SKM-1 treated with dmso at 0.1 percent for 144 hours (cell line): ENCODE measurements around the gene FOXN3.
A peak's percentile ranks its signal among the peaks of the same experiment; 100 is the strongest.
"Not testable (repeated sequence)": the region's sequence is repeated elsewhere in the genome, so short reads cannot be mapped to it uniquely, and the experiment has no call there.

Experiments
- DNase-seq: peaks from one replicate; lab custom pipeline; 2025; ENCODE audit not compliant: unreplicated experiment; lab: John Stamatoyannopoulos, UW

The FOXN3 gene

GRCh38 chr14:89307409-89307808 is 109.6 kb downstream of the FOXN3 start:
- no peak for DNase-seq

GRCh38 chr14:89304972-89305703 is 111.9 kb downstream of the FOXN3 start:
- no peak for DNase-seq

DNA sequence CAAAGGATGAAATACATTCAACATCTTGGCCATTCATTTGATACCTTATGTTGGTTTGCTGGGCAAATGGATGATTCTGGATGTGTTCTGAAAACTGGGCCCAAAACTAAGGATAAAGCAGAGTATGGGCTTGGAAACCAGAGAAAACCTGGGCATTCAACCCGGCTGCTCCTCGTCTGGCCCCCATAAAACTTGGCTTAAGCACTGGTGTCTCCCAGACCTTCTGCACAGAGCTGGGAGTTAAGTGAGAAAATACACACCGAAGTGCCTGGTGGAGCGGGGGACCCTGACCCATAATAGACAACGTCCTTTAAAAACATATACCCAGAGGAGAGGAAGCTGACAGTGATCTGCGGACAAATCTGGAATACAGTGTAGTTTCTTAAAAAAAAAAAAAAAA is 112.5 kb downstream of the FOXN3 start:
- DNase-seq = no peak

DNA sequence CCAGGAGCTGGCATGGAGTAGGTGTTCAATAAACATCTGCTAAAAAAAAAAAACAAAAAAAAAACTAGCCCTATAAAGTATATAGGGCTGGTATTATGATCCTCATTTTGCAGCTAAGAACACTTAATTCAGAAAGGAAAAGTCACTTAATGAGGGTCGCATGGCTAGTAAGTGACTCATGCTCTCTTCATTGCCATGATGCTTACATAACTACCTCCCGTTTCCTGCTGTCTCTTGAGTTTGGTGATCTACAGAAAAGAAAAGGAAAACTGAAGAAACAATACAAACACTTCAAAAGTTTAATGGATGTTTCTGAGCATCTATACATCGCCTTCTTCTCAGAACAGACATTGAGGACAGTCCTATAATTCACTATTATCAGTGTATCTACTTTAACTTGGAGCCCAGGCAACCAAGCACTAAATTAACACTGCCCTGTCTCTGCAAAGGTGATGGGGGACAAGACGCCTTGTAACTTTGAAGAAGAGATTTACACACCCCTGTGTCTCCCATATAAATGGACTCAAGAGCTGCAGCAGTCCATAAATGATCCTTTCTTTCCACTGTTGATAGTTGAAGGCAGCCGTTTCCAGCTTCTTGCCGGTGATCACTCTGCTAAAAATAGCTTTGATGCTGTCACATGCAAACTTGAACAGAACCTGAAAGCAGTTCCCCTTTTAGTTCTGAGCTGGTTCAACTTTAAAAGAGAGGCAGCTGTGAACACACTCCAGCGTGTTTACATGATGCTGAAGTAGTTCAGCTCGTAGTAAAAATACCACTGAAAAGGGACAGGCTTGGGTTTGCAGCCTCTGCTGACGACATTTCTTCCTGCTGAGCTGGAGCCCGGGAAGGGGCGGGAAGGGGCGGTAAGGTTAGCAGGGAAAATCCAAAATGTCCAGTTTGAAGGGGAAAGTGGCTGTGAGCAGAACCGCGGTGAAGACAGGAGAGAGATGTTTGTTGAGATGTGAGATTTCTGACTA is 113.3 kb downstream of the FOXN3 start:
- peak; percentile 70 for DNase-seq

DNA sequence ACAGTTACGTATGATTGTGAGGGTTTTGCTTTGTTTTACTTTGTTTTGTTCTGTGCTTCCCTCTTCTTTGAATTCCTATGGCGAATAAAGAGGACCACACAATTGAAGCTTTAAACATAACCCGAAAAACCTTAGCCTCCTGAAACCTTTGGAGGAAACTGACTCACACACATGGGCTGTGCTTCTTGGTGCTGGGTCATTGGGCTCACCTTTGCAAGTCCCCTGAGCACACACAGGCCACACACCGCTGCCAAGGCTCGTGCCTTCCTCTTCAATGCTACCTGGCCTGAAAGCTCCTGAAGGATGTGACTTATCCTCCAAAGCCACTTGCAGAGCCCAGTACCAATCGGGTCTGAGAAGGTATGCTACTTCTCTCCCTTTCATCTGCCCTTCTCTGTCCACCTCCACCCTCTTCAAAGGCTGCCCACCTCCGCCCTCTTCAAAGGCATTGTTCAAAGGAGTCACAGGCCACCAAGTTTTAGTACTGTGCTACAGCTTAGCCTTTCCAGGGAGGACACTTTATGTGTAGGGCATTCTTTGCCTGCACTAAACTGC is 114.6 kb downstream of the FOXN3 start:
- DNase-seq = no peak

DNA sequence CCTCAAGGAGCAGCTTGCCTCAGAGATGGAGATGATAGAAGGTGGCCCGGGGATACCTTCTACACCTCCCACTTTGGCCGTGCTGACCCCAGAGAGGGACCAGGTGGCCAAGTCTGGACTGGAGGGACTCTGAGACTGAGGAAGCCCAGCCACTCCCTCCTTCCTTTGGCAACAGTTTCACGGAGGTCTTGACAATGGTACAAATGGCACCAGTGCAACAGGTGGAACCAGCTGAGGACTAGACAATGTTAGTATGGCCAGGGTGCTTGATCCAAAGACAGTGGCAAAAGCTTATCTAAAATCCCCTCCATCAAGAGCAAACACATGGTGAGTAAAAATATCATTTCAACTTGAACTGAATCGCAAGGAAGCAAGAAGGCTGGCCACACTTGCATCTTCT is 117.4 kb downstream of the FOXN3 start:
- DNase-seq = no peak

- DNase-seq = no peak
Observed at GRCh38 chr14:89298056-89298834, 118.8 kb downstream of the FOXN3 start.

DNA sequence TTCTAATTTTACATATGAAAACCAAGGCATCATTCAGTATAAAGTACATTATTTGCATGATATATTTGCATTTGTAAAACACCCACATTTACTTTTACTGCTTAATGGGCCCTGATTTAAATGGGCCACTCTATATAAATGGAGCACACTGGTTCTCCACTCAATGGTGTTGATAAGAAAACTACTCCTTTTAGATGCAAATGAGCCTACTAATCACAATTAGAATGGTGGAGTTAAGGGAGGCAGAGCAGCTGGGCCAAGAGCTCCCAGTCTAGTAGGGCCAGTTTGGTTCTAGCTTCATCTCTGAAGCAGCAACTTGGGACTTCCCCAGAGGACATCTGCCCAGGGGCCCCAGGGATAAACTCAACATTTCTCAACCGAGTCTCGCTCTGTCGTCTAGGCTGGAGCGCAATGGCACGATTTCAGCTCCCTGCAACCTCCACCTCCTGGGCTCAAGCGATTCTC is 120.7 kb downstream of the FOXN3 start:
- DNase-seq = no peak

- no peak for DNase-seq
Observed at GRCh38 chr14:89294872-89295271, 122.2 kb downstream of the FOXN3 start.

- DNase-seq = not testable (repeated sequence)
Observed at GRCh38 chr14:89294469-89294868, 122.6 kb downstream of the FOXN3 start.

- DNase-seq = no peak
Observed at GRCh38 chr14:89294060-89294459, 123.0 kb downstream of the FOXN3 start.

DNA sequence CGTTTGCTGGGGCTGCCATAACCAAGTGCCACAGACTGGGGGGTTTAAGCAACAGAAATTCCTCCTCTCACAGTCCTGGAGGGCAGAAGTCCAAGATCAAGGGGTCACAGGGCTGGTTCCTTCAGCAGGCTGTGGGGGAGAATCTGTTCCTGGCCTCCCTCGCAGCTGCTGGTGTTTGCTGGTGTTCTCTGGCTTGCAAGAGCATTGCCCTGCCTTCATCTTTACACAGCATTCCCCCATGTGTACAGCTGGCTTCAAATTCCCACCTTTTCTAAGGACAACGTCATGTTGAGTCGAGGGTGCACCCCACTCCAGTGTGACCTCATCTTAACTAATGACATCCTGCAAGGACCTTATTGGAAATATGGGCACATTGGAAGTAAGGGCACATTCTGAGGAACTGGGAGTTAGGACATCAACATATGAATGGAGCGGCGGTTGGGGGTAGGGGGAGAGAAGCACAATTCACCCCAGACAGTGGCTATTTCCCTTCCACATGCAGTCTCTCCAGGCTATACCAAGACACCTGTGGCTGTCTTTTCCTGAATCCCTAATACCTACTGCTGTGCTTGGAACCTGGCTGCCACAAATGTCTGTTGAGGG is 123.6 kb downstream of the FOXN3 start:
- DNase-seq = no peak

DNA sequence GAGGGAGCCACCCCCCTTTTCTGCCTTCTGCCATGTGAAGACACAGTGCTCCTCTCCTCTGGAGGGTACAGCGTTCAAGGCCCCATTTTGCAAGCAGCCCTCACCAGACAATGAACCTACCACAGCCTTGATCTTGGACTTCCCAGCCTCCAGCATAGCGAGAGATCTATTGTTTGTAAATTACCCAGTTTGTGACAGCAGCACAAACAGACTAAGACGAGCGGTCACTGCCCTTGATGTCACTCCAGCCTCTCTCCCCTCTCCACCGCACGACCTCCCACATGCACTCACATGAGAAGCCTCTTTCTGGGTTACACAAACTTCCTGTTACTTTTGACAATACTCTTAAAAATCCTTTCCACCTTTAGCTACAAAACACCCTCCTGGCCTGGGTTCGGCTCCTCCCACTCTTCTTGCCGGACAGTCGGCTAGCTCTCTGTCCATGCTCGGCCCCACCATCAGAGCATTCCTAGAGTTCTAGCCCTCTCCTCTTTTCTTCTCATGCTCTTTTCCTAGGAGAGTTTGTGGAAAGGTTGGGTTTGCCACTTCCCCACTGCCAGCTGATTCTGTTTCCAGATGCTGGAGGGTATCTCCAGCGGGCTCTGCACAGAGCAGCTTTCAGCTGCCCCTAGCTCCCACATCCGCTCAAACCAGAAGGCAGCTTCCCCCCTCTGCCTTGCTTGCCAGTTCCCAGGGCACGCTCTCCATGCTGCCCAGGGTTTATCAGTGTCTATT is 124.3 kb downstream of the FOXN3 start:
- no peak for DNase-seq

DNA sequence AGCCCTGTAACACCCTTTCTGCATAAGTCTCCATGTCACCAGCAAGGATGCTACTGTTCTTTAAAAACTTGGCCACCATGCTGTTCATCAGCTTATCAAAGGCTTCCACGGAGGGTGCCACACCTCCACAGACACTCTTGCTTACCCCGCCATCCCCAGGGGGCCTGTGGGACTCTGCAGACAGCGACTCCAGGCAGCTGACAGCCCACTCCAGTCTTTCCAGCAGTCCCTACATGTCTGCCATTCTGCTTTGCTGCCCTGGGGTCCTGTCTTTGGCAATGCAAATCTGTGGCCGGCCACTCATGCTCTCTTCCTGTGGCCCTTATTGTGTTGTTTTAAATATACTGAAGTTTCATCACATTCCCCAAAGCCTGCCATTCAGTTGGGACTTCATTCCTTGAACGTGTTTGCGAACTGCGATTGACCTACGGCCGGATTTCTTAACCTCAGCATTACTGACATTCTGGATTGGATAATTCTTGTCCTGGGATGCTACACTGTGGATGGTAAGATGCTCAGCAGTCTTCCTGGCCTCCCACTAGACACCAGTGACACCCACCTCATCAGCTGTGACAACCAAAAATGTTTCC is 125.6 kb downstream of the FOXN3 start:
- DNase-seq = no peak

- no peak for DNase-seq
Observed at GRCh38 chr14:89290813-89291212, 126.2 kb downstream of the FOXN3 start.

- DNase-seq = no peak
Observed at GRCh38 chr14:89289477-89289876, 127.6 kb downstream of the FOXN3 start.

DNA sequence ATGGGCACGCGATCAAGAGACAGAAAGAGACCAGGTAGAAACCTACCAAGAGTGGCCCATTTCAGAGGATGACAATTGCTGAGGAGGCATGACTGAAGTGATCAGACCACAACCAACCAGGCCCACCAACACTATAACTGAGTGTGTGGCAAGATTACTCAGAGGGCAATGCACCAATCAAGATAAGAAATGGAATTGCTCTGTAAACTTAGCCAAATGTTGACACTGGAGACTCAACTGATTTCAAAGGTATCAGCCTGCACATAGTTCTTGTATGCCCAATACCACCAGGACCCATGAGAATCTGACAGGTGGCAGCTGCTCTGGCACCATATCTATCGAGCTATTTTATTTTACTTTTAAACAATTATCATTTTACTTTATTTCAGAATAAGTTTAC is 128.9 kb downstream of the FOXN3 start:
- no peak for DNase-seq

DNA sequence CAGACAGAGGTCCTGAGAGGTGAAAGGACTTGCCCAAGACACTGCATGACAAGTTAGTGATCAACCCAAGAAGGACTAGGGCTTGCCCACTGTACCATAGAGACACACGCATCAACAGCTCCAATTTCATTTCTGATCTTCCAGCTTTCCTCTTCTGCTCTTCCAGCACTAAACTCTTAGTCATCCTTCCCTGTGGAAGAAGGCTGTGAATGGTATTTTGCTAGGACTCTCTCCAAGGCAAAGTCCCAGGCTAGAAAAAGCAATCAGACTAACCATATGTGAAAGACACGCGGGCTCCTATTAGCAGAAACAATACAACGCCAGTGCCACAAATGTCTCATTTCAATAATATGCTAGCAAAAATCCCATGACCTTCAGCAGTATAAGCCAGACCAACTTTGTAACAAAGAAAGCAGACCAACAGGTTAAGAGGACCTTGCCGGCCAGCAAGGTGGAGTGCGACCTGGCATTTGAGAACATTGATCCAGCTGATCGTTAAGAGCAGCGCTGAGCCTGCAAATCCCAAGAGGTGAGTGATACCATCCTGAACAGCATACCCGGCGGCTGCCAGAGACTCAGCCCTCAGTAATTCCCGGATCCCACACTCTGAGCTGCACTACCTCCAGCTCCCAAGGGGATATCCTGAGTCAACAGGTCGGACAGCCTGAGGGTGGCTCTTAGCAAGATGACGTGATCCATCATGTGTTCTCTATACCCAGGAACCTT is 132.5 kb downstream of the FOXN3 start:
- DNase-seq = no peak
